ENCODE measurements around the gene FYTTD1.

FYTTD1 gene

DNA sequence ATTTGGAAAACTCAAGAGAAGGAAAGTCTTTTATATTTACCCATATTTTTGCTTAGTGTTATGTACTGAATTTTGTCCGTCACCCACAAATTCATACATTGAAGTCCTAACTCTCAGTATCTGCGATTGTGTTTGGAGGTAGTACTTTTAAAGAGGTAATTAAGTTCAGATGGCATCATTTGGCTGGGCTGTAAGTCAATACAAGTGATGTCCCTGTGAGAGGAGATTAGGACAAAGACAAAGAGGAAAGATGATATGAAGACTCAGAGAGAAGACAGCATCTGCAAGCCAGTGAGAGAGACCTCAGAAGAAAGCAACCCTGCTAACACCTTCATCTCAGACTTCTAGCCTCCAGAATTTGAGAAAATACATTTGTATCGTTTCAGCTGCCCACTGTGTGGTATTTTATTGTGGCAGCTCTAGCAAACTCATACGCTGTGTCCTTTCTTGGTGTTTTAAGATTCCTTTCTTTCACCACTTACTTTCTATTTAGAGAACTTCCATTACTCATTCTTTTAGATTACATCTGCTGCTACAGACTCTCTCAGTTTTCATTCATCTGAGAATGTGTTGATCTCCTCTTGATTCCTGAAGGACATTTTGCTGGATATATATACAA is 58.4 kb downstream of the FYTTD1 start:
- DNase-seq (ENCODE audit: low read depth, low spot score): peak; percentile 32
- in situ Hi-C loops (cut with HindIII; ENCODE audit: low sequenced_read_pairs): no loop called here
- TF ChIP-seq, protein P1, sequence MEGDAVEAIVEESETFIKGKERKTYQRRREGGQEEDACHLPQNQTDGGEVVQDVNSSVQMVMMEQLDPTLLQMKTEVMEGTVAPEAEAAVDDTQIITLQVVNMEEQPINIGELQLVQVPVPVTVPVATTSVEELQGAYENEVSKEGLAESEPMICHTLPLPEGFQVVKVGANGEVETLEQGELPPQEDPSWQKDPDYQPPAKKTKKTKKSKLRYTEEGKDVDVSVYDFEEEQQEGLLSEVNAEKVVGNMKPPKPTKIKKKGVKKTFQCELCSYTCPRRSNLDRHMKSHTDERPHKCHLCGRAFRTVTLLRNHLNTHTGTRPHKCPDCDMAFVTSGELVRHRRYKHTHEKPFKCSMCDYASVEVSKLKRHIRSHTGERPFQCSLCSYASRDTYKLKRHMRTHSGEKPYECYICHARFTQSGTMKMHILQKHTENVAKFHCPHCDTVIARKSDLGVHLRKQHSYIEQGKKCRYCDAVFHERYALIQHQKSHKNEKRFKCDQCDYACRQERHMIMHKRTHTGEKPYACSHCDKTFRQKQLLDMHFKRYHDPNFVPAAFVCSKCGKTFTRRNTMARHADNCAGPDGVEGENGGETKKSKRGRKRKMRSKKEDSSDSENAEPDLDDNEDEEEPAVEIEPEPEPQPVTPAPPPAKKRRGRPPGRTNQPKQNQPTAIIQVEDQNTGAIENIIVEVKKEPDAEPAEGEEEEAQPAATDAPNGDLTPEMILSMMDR (IDR thresholded peaks at IDR 0.05; ENCODE audit: low read depth, low read length): no peak
- no peak overlapping the region for H3K4me3 ChIP-seq (ENCODE audit: low read depth, low read length)

DNA sequence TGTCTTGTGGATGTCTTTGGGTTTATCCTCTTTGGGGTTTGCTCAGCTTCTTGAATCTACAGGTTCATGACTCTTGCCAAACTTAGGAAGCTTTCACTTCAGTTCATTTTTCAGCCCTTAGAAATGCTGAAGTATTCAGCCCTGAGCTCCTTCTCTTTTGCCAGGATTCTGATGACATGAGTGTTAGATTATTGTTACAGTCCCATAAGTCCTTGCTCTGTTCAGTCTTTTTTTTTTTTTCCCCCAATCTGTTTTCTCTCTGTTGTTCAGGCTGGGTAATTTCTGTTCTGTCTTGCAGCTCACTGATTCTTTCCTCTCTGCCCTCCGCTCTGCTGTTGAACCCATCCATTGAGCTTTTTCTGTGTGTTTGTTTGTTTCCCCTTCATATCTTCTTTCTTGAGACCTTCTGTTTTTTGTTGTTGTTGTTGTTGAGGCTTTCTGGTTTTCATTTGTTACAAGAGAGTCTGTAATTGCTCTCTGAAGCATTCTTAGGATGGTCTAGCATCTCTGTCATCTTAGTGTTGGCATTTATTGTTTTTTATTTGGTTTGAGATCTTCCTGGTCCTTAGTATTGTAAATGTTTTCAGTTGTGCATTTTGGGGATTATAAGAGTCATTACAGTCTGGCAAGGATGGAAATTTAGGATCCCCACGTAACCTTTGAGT is 59.8 kb downstream of the FYTTD1 start:
- in situ Hi-C loops (cut with HindIII; ENCODE audit: low sequenced_read_pairs): no loop called here
- DNase-seq (ENCODE audit: low read depth, low spot score): peak; percentile 61

DNA sequence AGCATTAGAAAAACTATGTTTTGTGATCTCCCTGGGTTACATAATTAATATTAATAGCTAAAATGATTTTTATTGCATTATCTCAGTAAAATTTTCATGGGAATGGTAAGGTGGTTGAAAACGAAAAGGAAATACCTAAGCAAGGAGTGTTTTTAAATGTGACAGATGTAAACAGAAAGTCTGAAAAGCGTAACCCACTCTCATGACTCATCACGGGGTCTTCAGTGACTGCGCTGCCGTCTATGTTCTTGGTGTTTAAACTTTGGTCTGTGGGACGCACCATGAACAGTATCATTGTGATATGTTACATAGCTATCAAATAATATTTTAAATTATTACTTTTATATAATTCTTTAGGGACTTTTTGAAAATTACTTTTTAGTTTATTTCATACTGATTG is 61.2 kb downstream of the FYTTD1 start:
- no peak overlapping the region for H3K4me3 ChIP-seq (ENCODE audit: low read depth, low read length)
- TF ChIP-seq, protein P1 (IDR thresholded peaks at IDR 0.05; ENCODE audit: low read depth, low read length): no peak
- in situ Hi-C loops (cut with HindIII; ENCODE audit: low sequenced_read_pairs): no loop called here
- no peak for DNase-seq (ENCODE audit: low read depth, low spot score)

More for the DNA sequence above, 59.8 kb downstream of the FYTTD1 start:
- H3K4me3 ChIP-seq (ENCODE audit: low read depth, low read length): no peak overlapping the region
- TF ChIP-seq, protein P1 (IDR thresholded peaks at IDR 0.05; ENCODE audit: low read depth, low read length): no peak

DNA sequence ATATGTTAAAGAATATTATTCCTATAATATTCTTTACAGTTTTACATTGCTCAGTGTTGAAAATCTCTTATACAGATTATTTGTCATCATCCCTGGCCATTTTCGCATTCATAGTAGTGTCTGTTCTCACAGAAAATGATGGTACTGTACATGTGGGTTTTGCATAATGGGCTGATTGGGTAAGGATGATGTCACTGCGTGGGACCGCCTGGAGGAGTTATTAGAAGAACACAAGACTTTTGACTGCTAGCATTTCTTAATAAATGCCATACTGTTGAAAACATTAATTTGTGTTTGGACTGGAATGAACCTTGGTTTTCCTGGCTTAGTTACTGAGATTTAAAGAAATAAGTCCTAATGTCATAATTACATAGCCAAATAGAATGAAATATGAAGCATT is 61.7 kb downstream of the FYTTD1 start:
- DNase-seq (ENCODE audit: low read depth, low spot score): peak; percentile 65
- H3K4me3 ChIP-seq (ENCODE audit: low read depth, low read length): no peak overlapping the region
- in situ Hi-C loops (cut with HindIII; ENCODE audit: low sequenced_read_pairs): no loop called here

DNA sequence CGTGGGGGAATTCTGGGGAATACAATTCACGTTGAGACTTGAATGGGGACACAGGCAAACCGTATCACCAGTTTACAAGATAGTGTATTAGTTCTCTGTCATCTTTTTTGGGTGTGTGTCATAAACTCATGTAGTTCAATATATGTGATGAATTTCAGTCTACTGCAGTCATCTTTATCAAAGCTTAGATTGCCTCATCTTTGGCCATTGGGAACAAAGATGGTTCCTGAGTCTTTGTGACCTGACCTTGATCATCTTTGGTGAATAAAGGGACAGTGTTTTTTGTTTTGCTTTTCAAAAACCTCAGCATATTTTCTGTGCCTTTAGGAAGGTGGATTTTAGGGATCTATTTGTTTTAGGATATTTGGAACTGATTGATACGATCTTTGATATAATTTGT is 64.7 kb downstream of the FYTTD1 start:
- no peak overlapping the region for H3K4me3 ChIP-seq (ENCODE audit: low read depth, low read length)
- no peak for DNase-seq (ENCODE audit: low read depth, low spot score)
- in situ Hi-C loops (cut with HindIII; ENCODE audit: low sequenced_read_pairs): no loop called here
- TF ChIP-seq, protein P1 (IDR thresholded peaks at IDR 0.05; ENCODE audit: low read depth, low read length): no peak

More for the DNA sequence above, 61.7 kb downstream of the FYTTD1 start:
- TF ChIP-seq, protein P1 (IDR thresholded peaks at IDR 0.05; ENCODE audit: low read depth, low read length): no peak

DNA sequence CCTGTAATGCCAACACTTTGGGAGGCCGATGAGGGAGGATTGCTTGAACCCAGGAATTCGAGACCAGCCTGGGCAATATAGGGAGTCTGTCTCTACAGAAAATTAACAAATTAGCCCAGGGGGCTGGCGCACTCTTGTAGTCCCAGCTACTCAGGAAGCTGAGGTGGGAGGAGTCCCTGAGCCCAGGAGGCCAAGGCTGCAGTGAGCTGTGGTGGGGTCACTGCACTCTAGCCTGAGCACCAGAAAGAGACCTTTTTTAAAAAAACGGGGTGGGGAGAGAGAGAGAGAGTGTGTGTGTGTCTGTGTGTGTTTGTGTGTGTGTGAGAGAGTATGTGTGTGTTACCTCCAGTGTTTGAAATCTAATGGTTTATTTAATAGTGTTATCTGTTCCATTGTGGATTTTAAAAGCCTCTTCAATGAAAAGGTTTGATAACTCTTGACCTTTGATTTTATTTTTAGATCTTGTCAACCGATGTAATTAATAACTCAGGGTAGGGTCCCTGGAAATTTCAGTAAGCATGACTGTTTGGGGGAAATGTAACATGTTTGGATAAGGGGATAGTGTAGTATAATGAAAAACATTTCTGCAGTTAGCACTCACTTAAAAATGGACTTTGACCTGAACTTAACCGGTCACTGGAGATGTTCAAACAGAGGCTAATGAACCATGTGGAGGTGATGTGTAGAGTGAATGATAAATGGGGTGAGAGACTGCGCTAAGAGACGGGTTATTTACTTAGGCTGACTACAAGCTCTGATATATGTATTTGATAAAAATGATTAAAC is 71.1 kb downstream of the FYTTD1 start:
- DNase-seq (ENCODE audit: low read depth, low spot score): no peak
- in situ Hi-C loops (cut with HindIII; ENCODE audit: low sequenced_read_pairs): no loop called here
- no peak overlapping the region for H3K4me3 ChIP-seq (ENCODE audit: low read depth, low read length)
- TF ChIP-seq, protein P1 (IDR thresholded peaks at IDR 0.05; ENCODE audit: low read depth, low read length): no peak

Data from astrocyte of the spinal cord (primary cell).